ENCODE measurements around the gene CHST3.

Gene CHST3

GRCh38 chr10:71995887-71996575 is 31.8 kb downstream of the CHST3 start:
- no peak for DNase-seq

DNA sequence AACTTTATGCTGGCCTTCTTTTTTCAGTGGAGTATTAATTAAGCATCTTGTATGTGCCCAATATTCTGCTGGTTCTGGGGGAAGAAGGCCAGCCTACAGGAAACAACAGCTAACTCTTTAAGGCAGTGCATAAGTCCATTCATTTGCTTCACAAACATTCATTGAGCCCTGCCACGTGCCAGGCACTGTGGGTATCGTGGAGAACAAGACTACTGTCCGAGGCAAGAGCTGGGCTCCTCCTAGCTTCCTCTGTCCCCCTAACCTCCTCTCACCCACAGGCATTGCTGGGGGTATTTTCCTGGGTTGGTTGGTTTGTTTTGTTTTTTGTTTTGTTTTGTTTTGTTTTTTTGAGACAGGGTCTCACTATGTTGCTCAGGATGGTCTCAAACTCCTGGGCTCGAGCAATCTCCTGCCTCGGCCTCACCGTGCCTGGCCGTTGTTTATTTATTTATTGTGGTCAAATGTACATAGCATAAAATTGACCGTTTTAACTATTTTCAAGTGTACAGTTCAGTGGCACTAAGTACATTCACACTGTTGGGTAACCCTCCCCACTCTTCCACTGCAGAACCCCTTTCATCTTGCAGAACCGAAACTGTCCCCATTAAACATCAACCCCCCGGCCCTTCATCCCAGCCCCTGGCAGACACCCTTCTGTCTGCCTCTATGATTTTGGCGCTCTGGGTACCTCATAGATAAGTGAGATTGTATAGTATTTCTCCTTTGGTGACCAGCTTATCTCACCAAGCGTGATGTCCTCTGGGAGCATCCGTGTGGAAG is 32.6 kb downstream of the CHST3 start:
- no peak for DNase-seq

GRCh38 chr10:71998119-71998839 is 34.1 kb downstream of the CHST3 start:
- DNase-seq, result no peak

- DNase-seq, result no peak
Measured at GRCh38 chr10:71998840-71999194, 34.6 kb downstream of the CHST3 start.

- DNase-seq, result peak; percentile 16
Measured at GRCh38 chr10:71999360-72000072, 35.3 kb downstream of the CHST3 start.

DNA sequence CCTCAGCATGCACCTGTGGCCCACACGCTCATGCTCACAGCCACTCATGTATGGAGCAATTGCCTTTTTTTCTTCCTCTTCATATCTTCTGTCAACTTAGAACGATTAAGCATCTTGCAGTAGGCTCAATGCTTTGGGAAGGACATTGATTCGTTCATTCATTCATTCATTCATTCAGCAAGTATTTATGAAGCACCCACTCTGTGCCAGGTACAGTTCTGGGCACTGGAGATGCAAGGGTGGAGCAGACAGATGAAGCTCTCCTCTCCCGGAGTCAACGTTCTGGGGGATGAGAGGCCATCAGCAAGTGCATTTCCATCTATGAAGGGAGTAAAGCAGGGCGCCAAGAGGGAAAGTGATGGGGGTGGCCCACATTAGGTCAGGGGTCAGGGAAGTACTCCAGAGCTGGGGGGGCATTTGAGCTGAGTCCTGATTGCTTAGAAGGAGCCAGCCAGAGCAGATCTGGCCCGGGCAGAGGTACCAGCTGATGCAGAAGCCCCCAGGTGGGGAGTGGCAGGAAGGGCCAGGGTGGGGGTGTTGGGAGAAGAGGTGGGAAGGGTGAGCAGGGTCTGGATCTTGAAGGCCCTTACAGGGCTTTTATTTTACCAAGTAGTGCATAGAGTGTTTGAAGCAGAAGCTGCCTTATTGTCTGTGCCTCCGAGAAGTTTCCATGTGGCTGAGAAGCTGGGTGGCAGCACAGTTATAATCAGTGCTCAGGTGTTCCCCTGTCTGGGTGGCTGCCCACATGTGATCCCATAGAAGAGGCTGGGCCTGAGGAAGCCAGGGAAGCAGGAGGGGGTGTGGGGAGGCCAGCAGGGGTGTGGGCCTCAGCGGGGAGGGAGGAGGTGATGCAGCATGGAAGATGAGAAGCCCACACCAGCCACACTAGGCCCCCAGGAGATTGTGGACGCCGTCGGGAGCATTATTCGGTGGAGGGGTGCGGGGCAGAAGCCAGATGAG is 36.2 kb downstream of the CHST3 start:
- no peak for DNase-seq

DNA sequence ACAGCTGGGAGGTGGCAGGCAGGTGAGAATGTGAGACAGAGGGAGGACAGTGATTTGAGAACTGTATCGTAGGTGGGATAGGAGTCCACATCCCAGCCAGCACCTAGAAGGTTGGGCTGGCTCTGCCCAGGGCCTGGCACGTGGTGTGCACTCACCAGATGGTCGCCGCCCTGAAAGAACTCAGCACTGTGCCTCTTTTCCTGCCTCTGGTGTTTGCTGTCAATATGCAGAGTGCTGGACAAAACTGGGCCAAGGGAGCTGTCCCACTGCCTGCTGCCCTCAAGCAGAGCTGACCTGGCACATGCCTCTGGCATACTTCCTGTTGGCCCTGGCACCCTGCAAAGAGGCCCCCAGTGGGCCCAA is 36.8 kb downstream of the CHST3 start:
- DNase-seq, result no peak

- DNase-seq, result no peak
Measured at GRCh38 chr10:72002354-72003295, 38.4 kb downstream of the CHST3 start.

GRCh38 chr10:72006026-72006425 is 41.8 kb downstream of the CHST3 start:
- no peak for DNase-seq

GRCh38 chr10:72007246-72007892 is 43.2 kb downstream of the CHST3 start:
- DNase-seq, result no peak

GRCh38 chr10:72008096-72008981 is 44.1 kb downstream of the CHST3 start:
- no peak for DNase-seq

- DNase-seq, result no peak
Measured at GRCh38 chr10:72009051-72009424, 44.8 kb downstream of the CHST3 start.

DNA sequence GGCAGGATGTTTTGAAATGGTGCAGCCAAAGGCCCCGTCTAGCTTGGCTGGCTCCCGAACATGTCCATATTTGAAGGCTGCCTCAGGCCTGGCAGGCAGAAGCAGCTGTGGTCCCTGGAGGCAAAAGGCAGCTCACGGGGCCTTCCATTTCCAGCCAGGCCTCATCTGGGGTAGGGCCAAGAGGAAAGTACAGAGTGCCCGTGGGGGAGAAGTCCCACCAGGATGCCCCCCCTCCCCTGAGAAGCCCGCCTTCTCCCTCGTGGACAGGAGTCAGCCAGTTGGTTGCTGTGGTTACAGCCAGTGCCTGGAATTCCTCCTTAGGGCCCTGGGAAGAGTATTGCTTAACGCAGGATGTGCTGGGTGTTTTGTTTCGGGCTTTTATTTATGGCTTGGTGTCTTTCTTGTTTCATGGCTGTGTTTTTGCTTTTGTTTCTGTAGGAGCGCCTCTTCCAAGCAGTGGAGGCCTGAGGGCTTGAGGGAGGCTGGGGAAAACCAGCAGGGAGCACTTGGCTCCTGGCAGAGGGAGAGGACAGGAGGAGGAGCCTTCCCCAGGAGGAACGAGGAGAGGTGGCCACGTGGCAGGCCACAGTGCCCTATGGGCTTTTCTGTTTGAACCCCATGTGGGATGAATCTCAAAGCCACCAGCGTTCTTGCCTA is 45.4 kb downstream of the CHST3 start:
- DNase-seq, result no peak

DNA sequence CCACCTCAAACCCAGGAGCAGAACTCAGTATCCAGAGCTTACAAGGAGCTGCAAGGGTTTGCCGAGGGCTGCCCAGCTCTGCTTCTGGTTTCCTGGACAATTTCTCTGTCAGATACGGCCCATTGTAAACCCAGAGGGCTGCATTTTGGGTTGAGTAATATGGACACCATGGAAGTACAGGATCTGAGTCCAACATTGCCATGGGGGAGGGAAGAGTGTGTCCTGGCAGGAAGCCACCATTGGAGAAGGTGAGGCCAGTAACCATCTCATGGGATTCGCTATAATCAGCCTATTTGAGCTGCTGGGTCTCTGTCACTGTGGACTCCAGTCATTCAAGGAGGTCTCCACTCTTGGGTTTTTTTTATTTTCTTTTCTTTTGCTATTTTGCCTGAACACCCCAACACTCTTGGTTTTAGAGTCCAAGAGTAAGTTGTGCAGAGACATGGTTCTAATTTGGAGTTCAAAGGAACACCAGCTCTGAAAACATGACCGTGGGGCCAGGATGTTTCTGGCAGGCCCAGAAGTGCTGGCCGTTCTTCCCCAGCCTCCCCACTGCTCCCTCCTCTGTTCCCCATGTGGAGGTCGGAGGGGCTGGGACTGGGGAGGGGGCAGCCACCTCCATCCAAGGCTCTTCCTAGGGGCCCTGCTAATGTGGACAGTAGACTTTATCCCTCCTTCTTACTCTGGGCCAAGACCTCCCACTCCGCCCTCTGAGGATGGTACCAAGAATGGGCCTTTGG is 46.2 kb downstream of the CHST3 start:
- no peak for DNase-seq

- DNase-seq, result no peak
Measured at GRCh38 chr10:72011016-72011415, 46.8 kb downstream of the CHST3 start.

DNA sequence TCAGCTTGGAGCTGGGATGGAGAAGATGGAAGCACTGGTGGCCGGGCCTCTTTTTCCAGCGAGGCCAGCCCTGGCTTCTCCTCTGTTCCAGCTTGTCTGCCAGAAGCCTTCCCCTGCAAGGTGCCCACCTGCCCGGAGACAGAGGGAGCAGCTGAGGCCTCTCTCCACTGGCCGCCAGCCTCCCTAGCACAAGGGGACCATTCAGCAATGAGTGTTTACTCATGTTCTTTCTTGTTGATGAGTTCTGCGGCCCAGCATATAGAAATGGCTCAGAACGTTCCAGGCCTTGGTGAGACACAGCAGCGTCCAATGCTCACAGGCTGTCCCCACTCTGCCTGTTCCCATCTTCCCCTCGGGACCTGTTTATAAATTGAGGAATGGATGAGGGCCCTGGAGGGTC is 47.3 kb downstream of the CHST3 start:
- no peak for DNase-seq

- DNase-seq, result no peak
Measured at GRCh38 chr10:72011976-72012512, 47.8 kb downstream of the CHST3 start.

DNA sequence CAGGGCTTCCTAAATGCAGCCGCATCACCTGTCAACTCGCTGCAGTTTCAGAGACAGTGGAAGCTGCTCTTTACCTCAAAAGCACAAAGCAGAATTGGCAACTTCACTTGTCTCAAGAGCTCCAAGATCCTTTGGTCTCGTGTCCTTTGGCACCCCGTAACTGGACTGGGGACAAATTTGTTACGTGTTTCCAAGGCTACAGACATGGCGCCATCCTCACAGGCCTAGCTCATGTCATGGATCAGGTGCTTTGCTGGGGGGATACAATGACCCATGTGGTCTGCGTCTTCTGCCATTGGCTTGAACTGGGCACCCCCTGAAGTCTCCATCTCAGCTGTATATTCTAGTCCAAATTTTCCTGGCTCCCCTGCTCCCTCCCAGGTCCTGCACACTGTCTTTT is 48.6 kb downstream of the CHST3 start:
- DNase-seq, result no peak
